SK-N-SH treated with all-trans-retinoic acid at 6 μM for 48 hours (cell line): Measurements from ENCODE around the gene FGL2.
A peak's percentile ranks its signal among the peaks of the same experiment; 100 is the strongest.
"Not testable (repeated sequence)": the region's sequence is repeated elsewhere in the genome, so short reads cannot be mapped to it uniquely, and the experiment has no call there.

ENCODE experiments used
- ATAC-seq: fragments of 200-7000 bp; cut with Tn5 transposase; 3 replicates; pipeline ENCODE4 v1.9.1; 2020; ENCODE audit warnings: mild to moderate bottlenecking, moderate library complexity
- CSDC2 ChIP-seq: fragments of 250-450 bp; sonication (Bioruptor Pico); IDR thresholded peaks from 2 replicates; pipeline ENCODE4 v1.5.0; 2020; ENCODE audit warnings: mild to moderate bottlenecking, moderate library complexity
- GLIS3 ChIP-seq: fragments of 250-450 bp; sonication (Bioruptor Pico); IDR thresholded peaks from 2 replicates; pipeline ENCODE4 v1.5.0; 2020; ENCODE audit warnings: mild to moderate bottlenecking, moderate library complexity
- ISL1 ChIP-seq: fragments of 250-450 bp; sonication (Bioruptor Pico); IDR thresholded peaks from 2 replicates; pipeline ENCODE4 v2.1.2; 2022; ENCODE audit warnings: mild to moderate bottlenecking, moderate library complexity
- ZC3H10 ChIP-seq: fragments of 250-450 bp; sonication (Bioruptor Pico); IDR thresholded peaks from 2 replicates; pipeline ENCODE4 v1.5.1; 2021; ENCODE audit warnings: mild to moderate bottlenecking, moderate library complexity
- ZFP30 ChIP-seq: fragments of 450-650 bp; formaldehyde crosslinking; IDR thresholded peaks from 2 replicates; pipeline ENCODE4 v1.5.0; 2022; ENCODE audit warnings: mild to moderate bottlenecking, moderate library complexity
- TF ChIP-seq, protein P1 (sequence below): fragments of 250-450 bp; sonication (Bioruptor Pico); IDR thresholded peaks from 2 replicates; pipeline ENCODE4 v1.5.1; 2021; ENCODE audit warnings: mild to moderate bottlenecking, moderate library complexity
- TF ChIP-seq, protein P2 (sequence below): fragments of 250-450 bp; sonication (Bioruptor Pico); IDR thresholded peaks from 2 replicates; pipeline ENCODE4 v1.5.0; 2020; ENCODE audit warnings: mild to moderate bottlenecking, moderate library complexity
- TF ChIP-seq, protein P3 (sequence below): fragments of 250-450 bp; sonication (Bioruptor Pico); IDR thresholded peaks from 2 replicates; pipeline ENCODE4 v1.8.0; 2020; ENCODE audit warnings: mild to moderate bottlenecking, moderate library complexity, borderline replicate concordance
- TF ChIP-seq, protein P4 (sequence below): fragments of 250-450 bp; sonication (Bioruptor Pico); IDR thresholded peaks from 2 replicates; pipeline ENCODE4 v1.8.0; 2021; ENCODE audit warnings: low read depth, mild to moderate bottlenecking, moderate library complexity, borderline replicate concordance

FGL2 gene

DNA sequence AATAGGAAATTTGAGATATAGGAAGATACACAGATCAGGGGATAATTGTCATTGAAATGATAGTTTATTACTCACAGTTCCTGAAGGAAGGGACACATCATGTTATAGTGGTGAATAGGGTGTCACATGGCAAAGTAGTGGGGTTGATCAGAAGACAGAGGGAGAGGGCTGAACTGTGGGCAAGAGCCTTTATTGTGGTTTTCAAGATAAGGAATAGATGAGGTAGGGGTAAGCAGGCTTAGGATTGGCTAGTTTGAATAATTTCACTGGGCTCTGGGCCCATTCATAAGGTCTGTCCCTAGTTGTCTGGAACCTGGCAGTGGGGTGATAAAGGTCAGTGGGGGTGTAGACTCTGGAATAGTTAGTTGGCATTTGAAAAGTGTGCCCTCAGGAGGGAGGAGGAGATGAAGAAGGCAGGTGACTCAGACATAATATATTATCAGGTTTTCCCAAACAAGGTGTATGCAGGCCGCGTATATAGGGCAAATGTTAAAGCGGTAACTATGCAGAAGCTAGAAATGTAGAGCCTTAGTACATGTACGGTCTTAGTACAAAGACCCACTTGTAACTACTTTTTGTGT is 18.5 kb downstream of the FGL2 start:
- TF ChIP-seq, protein P1, sequence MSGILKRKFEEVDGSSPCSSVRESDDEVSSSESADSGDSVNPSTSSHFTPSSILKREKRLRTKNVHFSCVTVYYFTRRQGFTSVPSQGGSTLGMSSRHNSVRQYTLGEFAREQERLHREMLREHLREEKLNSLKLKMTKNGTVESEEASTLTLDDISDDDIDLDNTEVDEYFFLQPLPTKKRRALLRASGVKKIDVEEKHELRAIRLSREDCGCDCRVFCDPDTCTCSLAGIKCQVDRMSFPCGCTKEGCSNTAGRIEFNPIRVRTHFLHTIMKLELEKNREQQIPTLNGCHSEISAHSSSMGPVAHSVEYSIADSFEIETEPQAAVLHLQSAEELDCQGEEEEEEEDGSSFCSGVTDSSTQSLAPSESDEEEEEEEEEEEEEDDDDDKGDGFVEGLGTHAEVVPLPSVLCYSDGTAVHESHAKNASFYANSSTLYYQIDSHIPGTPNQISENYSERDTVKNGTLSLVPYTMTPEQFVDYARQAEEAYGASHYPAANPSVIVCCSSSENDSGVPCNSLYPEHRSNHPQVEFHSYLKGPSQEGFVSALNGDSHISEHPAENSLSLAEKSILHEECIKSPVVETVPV (CRISPR knock-in tag): no peak
- TF ChIP-seq, protein P2, sequence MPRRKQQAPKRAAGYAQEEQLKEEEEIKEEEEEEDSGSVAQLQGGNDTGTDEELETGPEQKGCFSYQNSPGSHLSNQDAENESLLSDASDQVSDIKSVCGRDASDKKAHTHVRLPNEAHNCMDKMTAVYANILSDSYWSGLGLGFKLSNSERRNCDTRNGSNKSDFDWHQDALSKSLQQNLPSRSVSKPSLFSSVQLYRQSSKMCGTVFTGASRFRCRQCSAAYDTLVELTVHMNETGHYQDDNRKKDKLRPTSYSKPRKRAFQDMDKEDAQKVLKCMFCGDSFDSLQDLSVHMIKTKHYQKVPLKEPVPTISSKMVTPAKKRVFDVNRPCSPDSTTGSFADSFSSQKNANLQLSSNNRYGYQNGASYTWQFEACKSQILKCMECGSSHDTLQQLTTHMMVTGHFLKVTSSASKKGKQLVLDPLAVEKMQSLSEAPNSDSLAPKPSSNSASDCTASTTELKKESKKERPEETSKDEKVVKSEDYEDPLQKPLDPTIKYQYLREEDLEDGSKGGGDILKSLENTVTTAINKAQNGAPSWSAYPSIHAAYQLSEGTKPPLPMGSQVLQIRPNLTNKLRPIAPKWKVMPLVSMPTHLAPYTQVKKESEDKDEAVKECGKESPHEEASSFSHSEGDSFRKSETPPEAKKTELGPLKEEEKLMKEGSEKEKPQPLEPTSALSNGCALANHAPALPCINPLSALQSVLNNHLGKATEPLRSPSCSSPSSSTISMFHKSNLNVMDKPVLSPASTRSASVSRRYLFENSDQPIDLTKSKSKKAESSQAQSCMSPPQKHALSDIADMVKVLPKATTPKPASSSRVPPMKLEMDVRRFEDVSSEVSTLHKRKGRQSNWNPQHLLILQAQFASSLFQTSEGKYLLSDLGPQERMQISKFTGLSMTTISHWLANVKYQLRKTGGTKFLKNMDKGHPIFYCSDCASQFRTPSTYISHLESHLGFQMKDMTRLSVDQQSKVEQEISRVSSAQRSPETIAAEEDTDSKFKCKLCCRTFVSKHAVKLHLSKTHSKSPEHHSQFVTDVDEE: no peak
- TF ChIP-seq ZC3H10 (CRISPR knock-in tag): no peak
- ATAC-seq: no peak

DNA sequence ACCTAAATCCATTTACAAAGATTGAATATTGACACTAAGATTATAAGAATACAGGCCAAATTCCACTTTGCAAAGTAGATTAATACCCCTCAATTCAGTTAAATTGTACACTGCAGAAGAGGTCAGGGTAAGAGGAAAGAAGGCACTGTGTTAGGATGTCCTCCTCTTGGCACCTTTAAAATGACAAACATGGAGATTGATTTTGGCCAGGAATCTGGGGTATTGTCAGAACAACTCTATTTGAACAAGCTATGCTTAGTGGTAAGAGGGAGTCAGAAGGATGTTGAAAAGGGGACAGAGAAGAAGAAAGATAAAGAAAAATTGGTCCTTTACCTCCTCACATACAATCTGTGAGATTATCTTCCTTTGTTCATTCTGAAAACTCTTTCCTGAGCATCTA is 21.6 kb downstream of the FGL2 start:
- not testable (repeated sequence) for ATAC-seq

DNA sequence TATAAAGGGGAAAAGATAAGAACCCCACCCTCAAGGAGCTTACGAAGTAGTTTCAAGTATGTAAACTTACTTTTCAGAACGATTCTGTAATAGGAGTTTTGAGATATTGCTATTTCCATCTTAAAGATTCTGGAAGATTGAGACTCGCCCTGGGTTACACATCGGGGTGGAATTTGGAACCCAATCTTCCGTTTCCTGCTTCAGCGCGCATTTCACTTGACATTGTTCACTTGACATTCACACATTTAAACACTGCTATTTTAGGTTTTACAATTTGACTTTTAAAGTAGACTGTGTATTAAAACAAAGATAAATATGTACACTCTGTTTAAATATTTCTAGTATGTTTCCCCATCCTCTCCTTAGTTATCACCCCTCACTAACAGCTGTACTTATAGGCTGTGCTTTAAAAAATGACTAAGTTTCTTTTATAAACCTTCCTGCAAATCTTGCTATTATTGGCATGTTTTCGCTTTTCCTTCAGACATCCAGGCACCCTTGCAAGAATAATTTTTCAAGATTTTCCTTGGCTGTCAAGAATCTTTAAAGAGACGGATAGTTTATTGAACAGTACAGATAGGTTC is 22.2 kb downstream of the FGL2 start:
- not testable (repeated sequence) for ATAC-seq

DNA sequence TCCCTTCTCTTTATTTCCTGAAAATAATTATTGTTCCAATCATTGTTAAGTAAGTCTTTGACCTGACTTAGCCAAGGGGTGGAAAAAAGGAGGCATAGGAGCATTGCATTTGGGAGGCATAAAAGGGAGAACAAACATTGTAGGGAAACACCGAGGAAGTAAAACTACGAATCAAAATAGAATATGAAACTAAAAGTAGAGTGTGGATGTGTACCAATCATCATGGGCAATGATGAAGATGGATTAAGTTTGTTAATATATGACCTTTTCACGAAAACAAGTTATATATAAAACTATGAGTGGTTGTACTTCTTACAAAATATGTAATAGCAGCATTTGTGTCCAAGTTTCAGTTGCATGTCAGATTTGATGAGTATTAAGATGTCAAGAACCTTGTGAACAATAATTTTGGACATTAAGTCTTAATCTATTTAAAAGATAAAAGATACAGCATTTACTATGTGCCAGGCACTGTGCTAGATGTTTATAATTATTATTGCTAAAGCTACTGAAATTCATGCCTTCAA is 24.3 kb downstream of the FGL2 start:
- not testable (repeated sequence) for ATAC-seq

DNA sequence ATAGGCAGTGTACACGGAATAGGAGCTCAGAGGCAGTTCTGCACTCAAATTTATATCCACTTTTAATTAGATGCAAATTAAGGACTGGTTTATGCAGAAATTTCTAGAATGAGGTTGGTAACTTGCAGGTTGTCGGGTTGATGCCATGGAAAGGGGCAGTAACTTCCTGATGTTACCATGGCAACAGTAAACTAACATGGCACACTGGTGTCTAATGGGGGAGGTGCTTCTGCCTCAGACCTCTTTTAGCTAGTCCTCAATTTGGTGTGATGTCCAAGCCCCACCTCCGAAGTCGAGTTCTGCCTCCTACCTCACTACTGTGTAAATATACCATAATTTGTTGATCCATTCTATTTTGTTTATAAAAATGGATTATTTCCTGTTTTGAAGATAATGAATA is 25.2 kb downstream of the FGL2 start:
- not testable (repeated sequence) for ATAC-seq

DNA sequence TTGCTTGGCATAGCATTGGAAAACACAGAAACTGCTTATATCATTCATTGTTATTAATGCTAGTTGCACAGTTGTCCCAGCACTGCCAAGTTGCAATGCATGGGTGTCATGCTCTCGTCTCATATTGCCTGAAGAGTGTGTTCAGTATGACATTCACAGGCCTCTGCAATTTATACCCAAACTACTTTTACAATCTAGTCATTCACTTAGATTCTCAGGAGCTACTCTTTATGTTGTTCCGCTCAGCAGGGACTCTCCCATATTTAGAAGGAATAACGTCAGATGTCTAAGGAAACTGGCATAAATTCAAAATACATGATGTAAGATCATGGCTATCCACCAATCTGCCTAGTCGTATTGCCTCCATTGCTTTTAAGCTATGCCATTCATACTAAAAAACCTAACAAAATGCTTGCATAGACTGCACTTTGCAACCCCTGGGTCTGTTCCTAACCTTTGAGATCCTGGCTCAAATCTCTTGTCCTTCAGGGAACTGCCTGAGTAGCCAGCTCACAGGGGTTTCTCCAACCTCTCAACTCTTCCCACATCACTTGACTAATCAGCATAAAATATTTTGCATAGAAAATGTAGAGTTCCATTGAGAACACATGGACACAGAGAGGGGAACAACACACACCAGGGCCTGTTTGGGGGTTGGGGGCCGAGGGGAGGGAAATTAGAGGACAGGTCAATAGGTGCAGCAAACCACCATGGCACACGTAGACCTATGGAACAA is 27.0 kb downstream of the FGL2 start:
- ATAC-seq: not testable (repeated sequence)

DNA sequence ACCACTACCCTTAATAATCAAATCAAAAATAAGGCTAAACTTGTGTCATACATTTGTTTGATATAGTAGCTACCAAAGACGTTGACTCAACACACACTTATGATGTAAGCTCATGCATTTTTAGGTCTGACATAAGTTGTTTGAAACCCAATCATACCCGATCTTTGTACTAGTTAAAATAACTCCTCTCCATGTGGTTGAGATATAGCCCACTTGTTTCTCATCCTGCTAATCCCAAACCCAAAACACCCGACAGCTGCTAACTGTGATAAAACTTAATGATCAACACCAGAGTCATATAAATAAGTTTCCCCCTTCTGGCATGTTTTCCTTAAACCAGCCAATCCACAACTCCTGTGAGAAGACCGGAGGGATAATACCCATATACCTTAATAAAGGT is 28.5 kb downstream of the FGL2 start:
- ATAC-seq: not testable (repeated sequence)

DNA sequence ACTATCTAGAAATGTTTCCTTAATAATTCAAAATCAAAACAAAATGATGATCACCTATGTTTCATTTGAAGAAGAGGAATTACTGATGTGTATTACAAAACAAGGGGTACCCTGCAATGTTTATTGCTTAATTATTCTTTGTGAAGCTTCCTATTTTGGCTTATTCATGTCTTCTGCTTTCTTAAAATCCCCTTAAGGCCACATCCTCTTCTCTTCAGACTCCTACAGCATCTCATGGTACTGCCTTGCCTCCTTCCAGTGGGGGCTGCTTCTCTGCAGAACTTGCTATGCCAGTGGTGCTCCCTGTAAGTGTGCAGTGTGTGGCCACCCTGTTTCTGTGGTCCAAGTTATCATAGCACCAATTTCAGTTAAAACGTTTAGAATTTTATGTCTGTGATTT is 42.2 kb downstream of the FGL2 start:
- ATAC-seq: peak; percentile 54
- TF ChIP-seq GLIS3 (no peak), ISL1 (CRISPR knock-in tag) (no peak), CSDC2 (CRISPR knock-in tag) (no peak), ZFP30 (CRISPR knock-in tag) (no peak)
- TF ChIP-seq, protein P3, sequence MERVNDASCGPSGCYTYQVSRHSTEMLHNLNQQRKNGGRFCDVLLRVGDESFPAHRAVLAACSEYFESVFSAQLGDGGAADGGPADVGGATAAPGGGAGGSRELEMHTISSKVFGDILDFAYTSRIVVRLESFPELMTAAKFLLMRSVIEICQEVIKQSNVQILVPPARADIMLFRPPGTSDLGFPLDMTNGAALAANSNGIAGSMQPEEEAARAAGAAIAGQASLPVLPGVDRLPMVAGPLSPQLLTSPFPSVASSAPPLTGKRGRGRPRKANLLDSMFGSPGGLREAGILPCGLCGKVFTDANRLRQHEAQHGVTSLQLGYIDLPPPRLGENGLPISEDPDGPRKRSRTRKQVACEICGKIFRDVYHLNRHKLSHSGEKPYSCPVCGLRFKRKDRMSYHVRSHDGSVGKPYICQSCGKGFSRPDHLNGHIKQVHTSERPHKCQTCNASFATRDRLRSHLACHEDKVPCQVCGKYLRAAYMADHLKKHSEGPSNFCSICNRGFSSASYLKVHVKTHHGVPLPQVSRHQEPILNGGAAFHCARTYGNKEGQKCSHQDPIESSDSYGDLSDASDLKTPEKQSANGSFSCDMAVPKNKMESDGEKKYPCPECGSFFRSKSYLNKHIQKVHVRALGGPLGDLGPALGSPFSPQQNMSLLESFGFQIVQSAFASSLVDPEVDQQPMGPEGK (CRISPR knock-in tag): no peak
- TF ChIP-seq, protein P2: no peak
- TF ChIP-seq, protein P4, sequence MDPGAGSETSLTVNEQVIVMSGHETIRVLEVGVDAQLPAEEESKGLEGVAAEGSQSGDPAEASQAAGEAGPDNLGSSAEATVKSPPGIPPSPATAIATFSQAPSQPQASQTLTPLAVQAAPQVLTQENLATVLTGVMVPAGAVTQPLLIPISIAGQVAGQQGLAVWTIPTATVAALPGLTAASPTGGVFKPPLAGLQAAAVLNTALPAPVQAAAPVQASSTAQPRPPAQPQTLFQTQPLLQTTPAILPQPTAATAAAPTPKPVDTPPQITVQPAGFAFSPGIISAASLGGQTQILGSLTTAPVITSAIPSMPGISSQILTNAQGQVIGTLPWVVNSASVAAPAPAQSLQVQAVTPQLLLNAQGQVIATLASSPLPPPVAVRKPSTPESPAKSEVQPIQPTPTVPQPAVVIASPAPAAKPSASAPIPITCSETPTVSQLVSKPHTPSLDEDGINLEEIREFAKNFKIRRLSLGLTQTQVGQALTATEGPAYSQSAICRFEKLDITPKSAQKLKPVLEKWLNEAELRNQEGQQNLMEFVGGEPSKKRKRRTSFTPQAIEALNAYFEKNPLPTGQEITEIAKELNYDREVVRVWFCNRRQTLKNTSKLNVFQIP (CRISPR knock-in tag): no peak

DNA sequence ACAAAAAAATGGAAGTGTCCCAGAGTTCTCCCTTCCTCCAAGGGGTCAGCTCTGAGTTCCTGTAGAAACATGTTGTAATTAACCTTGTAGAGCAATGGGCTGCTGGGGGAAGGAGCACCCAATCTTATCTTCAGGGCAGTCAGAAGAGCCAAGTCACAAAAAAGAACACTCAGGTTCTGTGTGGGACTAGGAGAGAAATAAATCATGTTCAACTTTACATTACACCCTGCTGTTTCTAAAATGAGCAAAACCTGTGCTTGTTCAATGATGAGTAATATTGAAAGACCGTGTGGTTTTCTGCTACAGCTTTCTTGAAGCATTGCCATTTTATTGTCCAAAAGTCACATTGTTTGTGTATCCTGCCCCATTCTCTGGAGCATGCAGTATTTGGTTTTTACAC is 42.6 kb downstream of the FGL2 start:
- ATAC-seq: peak; percentile 76

DNA sequence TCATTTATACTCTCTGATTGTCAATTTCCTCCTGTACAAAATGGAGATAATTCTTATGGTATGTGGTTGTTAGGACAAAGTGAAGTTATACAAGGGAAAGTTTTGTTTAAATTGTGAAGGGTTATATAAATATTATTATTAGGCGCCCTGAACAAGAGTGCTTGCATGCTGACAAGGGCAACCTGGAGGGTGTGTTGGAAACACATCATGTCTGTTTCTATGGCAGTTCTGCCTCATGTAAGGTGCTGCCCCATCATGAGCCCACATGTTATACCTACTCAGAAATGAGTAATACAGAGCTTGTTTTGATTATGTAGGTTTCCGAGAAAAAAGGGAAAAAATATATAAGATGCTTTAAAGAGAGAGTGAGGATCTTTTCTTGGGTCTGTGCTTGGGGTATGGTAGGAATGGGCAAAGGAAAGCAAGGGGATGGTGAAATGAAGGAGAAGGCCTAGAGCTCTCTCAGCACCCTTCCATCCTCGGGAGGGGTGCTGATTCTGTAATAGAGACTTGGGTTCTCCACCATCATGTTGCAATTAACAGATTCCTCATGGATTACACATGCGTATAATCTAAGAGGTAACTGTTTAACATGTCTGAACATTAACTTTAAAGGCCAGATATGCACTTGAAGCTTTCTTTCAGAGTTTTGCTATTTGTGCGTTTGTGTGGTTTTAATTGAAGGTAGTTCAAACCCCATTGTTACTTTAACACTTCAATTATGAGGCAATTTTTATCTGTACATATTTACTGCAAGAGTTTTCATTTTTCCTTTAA is 43.8 kb downstream of the FGL2 start:
- not testable (repeated sequence) for ATAC-seq

DNA sequence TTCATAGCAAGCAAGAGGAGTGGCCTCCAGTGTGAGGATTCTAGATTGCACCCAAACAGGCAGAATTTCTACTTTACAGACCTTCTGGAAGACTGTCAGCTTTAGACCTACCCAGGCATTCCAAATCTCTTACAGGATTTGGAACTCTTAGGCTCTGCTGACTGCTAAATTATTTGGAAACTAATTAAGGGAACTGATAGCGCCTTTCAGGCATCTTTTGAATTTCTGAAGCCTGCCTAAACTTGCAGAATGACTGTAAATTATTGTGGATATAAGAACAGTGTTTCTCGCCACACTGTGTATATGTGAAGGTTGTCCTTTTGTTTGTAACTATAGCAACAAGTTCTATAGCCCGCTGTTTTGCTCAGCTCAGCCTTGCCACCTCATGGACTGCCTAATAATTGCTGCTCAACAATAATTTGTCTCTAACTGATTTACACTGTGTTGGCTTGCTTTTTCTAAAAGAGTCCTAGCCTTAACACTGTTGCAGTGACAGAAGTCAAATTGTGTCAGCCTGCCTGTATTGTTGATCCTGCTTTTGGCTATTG is 44.6 kb downstream of the FGL2 start:
- ATAC-seq: peak; percentile 64
